HCT116 (cell line): ENCODE measurements around the gene TMTC2.

Source experiments
- EZH2 ChIP-seq: fragments of 200-600 bp; sonication (generic); IDR thresholded peaks from 2 replicates; pipeline ENCODE4 v1.6.1; 2017; ENCODE audit warnings: antibody characterized with exemption, mixed run types
- POLR2A ChIP-seq: IDR thresholded peaks from 2 replicates; pipeline ENCODE4 v1.7.0; 2011; ENCODE audit warnings: borderline replicate concordance; ENCODE audit not compliant: insufficient read depth, insufficient read length; ENCODE audit errors: extremely low read depth
- POLR2AphosphoS5 ChIP-seq: IDR thresholded peaks from 2 replicates; pipeline ENCODE4 v1.6.1; 2011; ENCODE audit warnings: mild to moderate bottlenecking, low read depth, low read length, moderate library complexity
- RAD21 ChIP-seq: IDR thresholded peaks from 2 replicates; pipeline ENCODE4 v1.6.1; 2012; ENCODE audit warnings: low read depth, mild to moderate bottlenecking
- REST ChIP-seq: IDR thresholded peaks from 2 replicates; pipeline ENCODE4 v1.6.1; 2012; ENCODE audit warnings: low read depth
- YY1 ChIP-seq: IDR thresholded peaks from 2 replicates; pipeline ENCODE4 v1.6.1; 2011; ENCODE audit warnings: low read length, low read depth, moderate library complexity, mild to moderate bottlenecking; ENCODE audit not compliant: insufficient replicate concordance; ENCODE audit errors: extremely low read depth
- ZNF274 ChIP-seq: fragments of 200-500 bp; sonication (Bioruptor generic); IDR thresholded peaks from 2 replicates; pipeline ENCODE4 v1.6.1; 2014; ENCODE audit warnings: mild to moderate bottlenecking, low read depth, low read length, inconsistent platforms
- TF ChIP-seq, protein P1 (sequence below), 3 experiments: fragments of 200-600 bp in 1 of 3; sonication (generic) in 1 of 3; IDR thresholded peaks in 2 of 3; conservative IDR thresholded peaks in 1 of 3; 2 replicates each; pipeline ENCODE4 v1.5.1; 2012 to 2017; ENCODE audit warnings: low read depth in 2 of 3, low read length in 2 of 3, antibody characterized with exemption in 1 of 3, borderline replicate concordance in 1 of 3, control low read depth in 1 of 3, mild to moderate bottlenecking in 1 of 3, mixed read lengths in 1 of 3, mixed run types in 1 of 3, moderate library complexity in 1 of 3; ENCODE audit not compliant: insufficient read depth in 1 of 3
- TF ChIP-seq, protein P2 (sequence below): IDR thresholded peaks from 2 replicates; pipeline ENCODE4 v1.6.1; 2012

DNA sequence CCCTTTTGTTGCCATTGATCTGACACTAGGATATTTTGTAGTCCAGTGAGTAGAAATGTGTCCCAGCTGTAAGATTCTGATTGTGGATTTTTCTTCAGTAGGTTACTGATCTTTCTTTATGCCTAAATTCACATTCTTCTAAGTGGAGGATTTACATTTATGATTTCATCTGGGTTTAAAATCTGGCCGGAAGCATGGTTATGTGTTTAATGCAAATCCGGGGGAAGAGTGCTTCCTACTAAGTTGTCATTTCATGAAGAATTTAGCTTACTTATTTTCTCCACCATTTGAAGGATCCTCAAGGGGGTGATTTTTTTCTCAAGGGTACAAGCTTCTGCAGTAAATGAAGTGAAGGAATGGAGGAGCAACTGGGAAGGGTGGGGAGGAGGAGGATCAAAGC lies 96.7 kb downstream of the TMTC2 start:
- TF ChIP-seq, protein P1, sequence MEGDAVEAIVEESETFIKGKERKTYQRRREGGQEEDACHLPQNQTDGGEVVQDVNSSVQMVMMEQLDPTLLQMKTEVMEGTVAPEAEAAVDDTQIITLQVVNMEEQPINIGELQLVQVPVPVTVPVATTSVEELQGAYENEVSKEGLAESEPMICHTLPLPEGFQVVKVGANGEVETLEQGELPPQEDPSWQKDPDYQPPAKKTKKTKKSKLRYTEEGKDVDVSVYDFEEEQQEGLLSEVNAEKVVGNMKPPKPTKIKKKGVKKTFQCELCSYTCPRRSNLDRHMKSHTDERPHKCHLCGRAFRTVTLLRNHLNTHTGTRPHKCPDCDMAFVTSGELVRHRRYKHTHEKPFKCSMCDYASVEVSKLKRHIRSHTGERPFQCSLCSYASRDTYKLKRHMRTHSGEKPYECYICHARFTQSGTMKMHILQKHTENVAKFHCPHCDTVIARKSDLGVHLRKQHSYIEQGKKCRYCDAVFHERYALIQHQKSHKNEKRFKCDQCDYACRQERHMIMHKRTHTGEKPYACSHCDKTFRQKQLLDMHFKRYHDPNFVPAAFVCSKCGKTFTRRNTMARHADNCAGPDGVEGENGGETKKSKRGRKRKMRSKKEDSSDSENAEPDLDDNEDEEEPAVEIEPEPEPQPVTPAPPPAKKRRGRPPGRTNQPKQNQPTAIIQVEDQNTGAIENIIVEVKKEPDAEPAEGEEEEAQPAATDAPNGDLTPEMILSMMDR (IDR thresholded peaks at IDR 0.05 in 2 of 3, conservative IDR thresholded peaks at IDR 0.05 in 1 of 3; ENCODE audit: borderline replicate concordance in 1 of 3, insufficient read depth in 1 of 3, low read depth in 2 of 3, low read length in 2 of 3): no peak
- TF ChIP-seq RAD21: no peak
- TF ChIP-seq POLR2A: no peak
- no peak for TF ChIP-seq POLR2AphosphoS5
- TF ChIP-seq, protein P2, sequence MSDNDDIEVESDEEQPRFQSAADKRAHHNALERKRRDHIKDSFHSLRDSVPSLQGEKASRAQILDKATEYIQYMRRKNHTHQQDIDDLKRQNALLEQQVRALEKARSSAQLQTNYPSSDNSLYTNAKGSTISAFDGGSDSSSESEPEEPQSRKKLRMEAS: no peak
- TF ChIP-seq EZH2: no peak
- no peak for TF ChIP-seq REST
- TF ChIP-seq YY1: no peak
- no peak for TF ChIP-seq ZNF274
